Hippocampal formation (tissue), 2 donors: ENCODE measurements around the gene CCR8.
"Not testable (repeated sequence)": the region's sequence is repeated elsewhere in the genome, so short reads cannot be mapped to it uniquely, and the experiment has no call there.

ENCODE experiments used
- DNase-seq, 2 donors: peaks; one replicate each; lab custom pipeline; 2025; lab: John Stamatoyannopoulos, UW

The CCR8 gene

GRCh38 chr3:39349080-39349479, 19.6 kb downstream of the CCR8 start:
- DNase-seq = no peak

GRCh38 chr3:39350714-39351113, 21.2 kb downstream of the CCR8 start:
- no peak for DNase-seq

- not testable (repeated sequence) for DNase-seq
Measured at GRCh38 chr3:39351134-39351533, 21.6 kb downstream of the CCR8 start.

GRCh38 chr3:39353168-39353927, 23.8 kb downstream of the CCR8 start:
- not testable (repeated sequence) for DNase-seq

GRCh38 chr3:39358333-39358732, 28.8 kb downstream of the CCR8 start:
- no peak for DNase-seq

GRCh38 chr3:39361252-39361927, 31.9 kb downstream of the CCR8 start:
- no peak for DNase-seq

- no peak for DNase-seq
Measured at GRCh38 chr3:39362192-39362591, 32.7 kb downstream of the CCR8 start.

GRCh38 chr3:39362812-39363211, 33.3 kb downstream of the CCR8 start:
- no peak for DNase-seq

GRCh38 chr3:39370450-39370849, 40.9 kb downstream of the CCR8 start:
- DNase-seq = not testable (repeated sequence)

- DNase-seq = no peak
Measured at GRCh38 chr3:39372833-39373232, 43.3 kb downstream of the CCR8 start.

GRCh38 chr3:39376959-39377634, 47.6 kb downstream of the CCR8 start:
- DNase-seq = no peak

GRCh38 chr3:39378088-39378487, 48.6 kb downstream of the CCR8 start:
- no peak for DNase-seq

- no peak for DNase-seq
Measured at GRCh38 chr3:39378957-39379777, 49.7 kb downstream of the CCR8 start.

- DNase-seq = no peak
Measured at GRCh38 chr3:39379778-39380155, 50.3 kb downstream of the CCR8 start.

- DNase-seq = no peak
Measured at GRCh38 chr3:39381432-39381831, 51.9 kb downstream of the CCR8 start.
